HepG2 (cell line): ENCODE results near the gene TRMT112. TPM values are rescaled to one million over a fixed set of nuclear protein-coding genes. Genes with fewer than 3 reads are reported as not detected.

ENCODE experiments used
- ATAC-seq: fragments of 200-7000 bp; cut with Tn5 transposase; 3 replicates; pipeline ENCODE4 v1.9.1; 2020; ENCODE audit warnings: mild to moderate bottlenecking, moderate library complexity
- BruUV-seq: library from RNA; stranded (reverse); fragments of 400-500 nt; replicated peaks from 2 replicates; lab custom pipeline; 2021; lab: Mats Ljungman, UMichigan
- CTCF ChIA-PET: fragments of 300-600 bp; formaldehyde crosslinking; extraction: SDS; loops from one replicate; lab custom pipeline; 2021; ENCODE audit warnings: low total read pairs, inconsistent platforms, low intra/inter-chr PET ratio; lab: Yijun Ruan, JAX
- POLR2A ChIA-PET: fragments of 350-600 bp; sonication (Branson Sonifier 250); formaldehyde crosslinking; loops from one replicate; lab custom pipeline; 2020; ENCODE audit warnings: antibody characterized with exemption, inconsistent platforms; lab: Yijun Ruan, JAX
- DNase-seq: peaks from one replicate; pipeline ENCODE4 v3.0.0-alpha.2; 2015; ENCODE audit warnings: low spot score
- FAIRE-seq: peaks from 3 replicates; lab custom pipeline; 2011; peaks lifted over from hg19 to GRCh38; lab: Jason Lieb, UNC
- H2AFZ ChIP-seq: one replicate; pipeline ENCODE4 v1.6.1; 2011; ENCODE audit warnings: low read length, inconsistent platforms
- H3K27ac ChIP-seq: fragments of 300-600 bp; 3 replicates; pipeline ENCODE4 v1.8.0; 2011; ENCODE audit warnings: mixed run types, mild to moderate bottlenecking, mixed read lengths, low read length, inconsistent platforms; ENCODE audit not compliant: insufficient read depth; ENCODE audit errors: extremely low read length
- H3K27me3 ChIP-seq, 2 experiments: fragments of 200-600 bp in 1 of 2; 2 replicates in 1 of 2; 3 replicates in 1 of 2; pipeline versions ENCODE4 v1.6.0 to v1.8.0; 2011; ENCODE audit warnings: low read length in 2 of 2, mild to moderate bottlenecking in 2 of 2, moderate library complexity in 2 of 2, inconsistent platforms in 1 of 2; ENCODE audit not compliant: insufficient read depth in 2 of 2, control insufficient read depth in 1 of 2
- H3K36me3 ChIP-seq, 2 experiments: fragments of 200-600 bp in 1 of 2; replicated peaks in 1 of 2; 2 replicates in 1 of 2; 3 replicates in 1 of 2; pipeline versions ENCODE4 v1.5.1 to v1.8.0; 2011; ENCODE audit warnings: low read length in 2 of 2, inconsistent platforms in 1 of 2; ENCODE audit not compliant: insufficient read depth in 2 of 2, control insufficient read depth in 1 of 2
- H3K4me1 ChIP-seq: 2 replicates; pipeline ENCODE4 v1.5.1; 2012; ENCODE audit warnings: low read length, inconsistent platforms; ENCODE audit not compliant: insufficient read depth
- H3K4me2 ChIP-seq: 2 replicates; pipeline ENCODE4 v1.6.0; 2011; ENCODE audit warnings: low read depth, low read length, inconsistent platforms
- H3K4me3 ChIP-seq, 3 experiments: fragments of 200-600 bp in 1 of 3; sonication (generic), shearing (Covaris generic) in 1 of 3; replicated peaks in 1 of 3; 2 replicates each; pipeline ENCODE4 v1.5.1; 2011 to 2016; ENCODE audit warnings: low read length in 3 of 3, inconsistent platforms in 2 of 3, low read depth in 2 of 3, mild to moderate bottlenecking in 2 of 3, control low read depth in 1 of 3, mixed read lengths in 1 of 3; ENCODE audit not compliant: insufficient read depth in 1 of 3
- H3K79me2 ChIP-seq: one replicate; pipeline ENCODE4 v1.6.1; 2011; ENCODE audit warnings: low read length, inconsistent platforms; ENCODE audit not compliant: insufficient read depth
- H3K9ac ChIP-seq: 2 replicates; pipeline ENCODE4 v1.6.0; 2011; ENCODE audit warnings: mild to moderate bottlenecking, low read depth, low read length, inconsistent platforms; ENCODE audit not compliant: insufficient read depth
- H3K9me3 ChIP-seq: 2 replicates; pipeline ENCODE4 v1.5.1; 2012; ENCODE audit warnings: mild to moderate bottlenecking, low read length
- H4K20me1 ChIP-seq: 2 replicates; pipeline ENCODE4 v1.6.0; 2011; ENCODE audit warnings: inconsistent platforms, mild to moderate bottlenecking, low read length, moderate library complexity; ENCODE audit not compliant: insufficient read depth
- FLYWCH1 ChIP-seq: sonication (generic); formaldehyde crosslinking; IDR thresholded peaks from 2 replicates; pipeline ENCODE4 v1.8.1; 2023; ENCODE audit warnings: mild to moderate bottlenecking, missing genetic modification reagents
- HDAC6 ChIP-seq: fragments of 200-600 bp; sonication (generic); IDR thresholded peaks from 2 replicates; pipeline ENCODE4 v1.7.0; 2017; ENCODE audit warnings: mild to moderate bottlenecking, antibody characterized with exemption, low read length, low read depth
- HNRNPL ChIP-seq: fragments of 200-400 bp; formaldehyde crosslinking; IDR thresholded peaks from 2 replicates; pipeline ENCODE4 v1.6.1; 2017; ENCODE audit warnings: mild to moderate bottlenecking, low read depth, low read length
- HNRNPLL ChIP-seq: fragments of 200-400 bp; formaldehyde crosslinking; IDR thresholded peaks from 2 replicates; pipeline ENCODE4 v1.6.1; 2017; ENCODE audit warnings: mild to moderate bottlenecking, low read depth, low read length; ENCODE audit not compliant: poor library complexity, severe bottlenecking
- HOMEZ ChIP-seq: IDR thresholded peaks from 2 replicates; pipeline ENCODE4 v1.6.1; 2016; ENCODE audit warnings: low read depth
- ISX ChIP-seq: sonication (generic); formaldehyde crosslinking; conservative IDR thresholded peaks from 2 replicates; pipeline ENCODE4 v1.5.0; 2020; ENCODE audit warnings: missing genetic modification reagents
- PRDM4 ChIP-seq: sonication (generic); formaldehyde crosslinking; IDR thresholded peaks from 2 replicates; pipeline ENCODE4 v1.9.0; 2021; ENCODE audit warnings: missing genetic modification reagents, borderline replicate concordance
- SALL1 ChIP-seq: sonication (generic); formaldehyde crosslinking; IDR thresholded peaks from 2 replicates; pipeline ENCODE4 v1.8.0; 2022; ENCODE audit warnings: mild to moderate bottlenecking, missing genetic modification reagents
- SATB2 ChIP-seq: sonication (generic); formaldehyde crosslinking; IDR thresholded peaks from 2 replicates; pipeline ENCODE4 v1.5.0; 2020; ENCODE audit warnings: missing genetic modification reagents
- TOE1 ChIP-seq: sonication (generic); formaldehyde crosslinking; IDR thresholded peaks from 2 replicates; pipeline ENCODE4 v1.4.0; 2020; ENCODE audit warnings: mild to moderate bottlenecking, missing genetic modification reagents
- WIZ ChIP-seq: sonication (generic); formaldehyde crosslinking; IDR thresholded peaks from 2 replicates; pipeline ENCODE4 v1.5.1; 2020; ENCODE audit warnings: mild to moderate bottlenecking, missing genetic modification reagents
- ZKSCAN1 ChIP-seq: fragments of 150-350 bp; IDR thresholded peaks from 2 replicates; pipeline ENCODE4 v1.6.1; 2014; ENCODE audit warnings: low read length
- ZNF431 ChIP-seq: sonication (generic); formaldehyde crosslinking; IDR thresholded peaks from 2 replicates; pipeline ENCODE4 v1.9.0; 2022; ENCODE audit warnings: missing genetic modification reagents, low read depth, mild to moderate bottlenecking, borderline replicate concordance
- WGBS: methylation state at CpG from one replicate; pipeline ENCODE4 v1.1.6; 2017; ENCODE audit warnings: low lambda C conversion rate; 5-methylcytosine and 5-hydroxymethylcytosine counted together
- in situ Hi-C: cut with HindIII; loops from 2 replicates; pipeline ENCODE4 v1.10.0; 2017; ENCODE audit warnings: low pct_unique_long_range_greater_than_20kb; ENCODE audit not compliant: extremely low pct_ligation_motif_present
- intact Hi-C: fragments of 100-400 bp; cut with micrococcal nuclease; formaldehyde crosslinking; loops from one replicate; pipeline ENCODE4 v1.10.0; 2022; ENCODE audit not compliant: unreplicated experiment
- polyA plus RNA-seq, 8 experiments: library from polyadenylated mRNA; depleted of rRNA in 3 of 8; stranded (reverse) in 7 of 8; unstranded in 1 of 8; fragments of >200 nt; fragmentation: Illumina TruSeq in 4 of 8; extraction: Trizol in 4 of 8; gene quantifications; 2 replicates each; pipeline versions ENCODE4 v1.2.1 to v1.2.3, GENCODE V29; 2011 to 2016; ENCODE audit warnings: low read depth in 4 of 8, missing spikeins in 1 of 8, mixed read lengths in 1 of 8; ENCODE audit not compliant: insufficient read depth in 1 of 8
- total RNA-seq, 5 experiments: library from RNA; depleted of rRNA; stranded (reverse); fragments of >200 nt; fragmentation: Illumina TruSeq; extraction: Trizol; gene quantifications; 2 replicates each; pipeline ENCODE4 v1.2.3, GENCODE V29; 2016; ENCODE audit warnings: low read depth in 1 of 5

TRMT112 gene
- total and polyA plus RNA-seq, 2 of the 13 experiments (the other 11 are each of a cell fraction or from before 2014, with no cell fraction given): 186 to 409 TPM

- no peaks in the 10 kb centered on the region for H3K79me2 ChIP-seq
- BruUV-seq: no TSS peak
- H3K4me3 ChIP-seq: no peak overlapping the region; a peak in 1 of 6 replicates
- intact Hi-C loops (no loop called here), in situ Hi-C loops (no loop called here)
- TF ChIP-seq HNRNPL (0 out of 2 replicates have a peak, but pooled peaks have one; percentile 3), ZKSCAN1 (no peak)
- no peaks in the 10 kb centered on the region for H3K9me3 ChIP-seq
- WGBS: 70% methylated on average over 9 of the region's 9 CpGs
- H3K27ac ChIP-seq: no peak overlapping the region
- H3K4me2 ChIP-seq: peak overlapping the region; percentile 97; the same call in 1 of the 2 replicates
- no peak overlapping the region; the same call in 1 of the 2 replicates for H3K9ac ChIP-seq
- ATAC-seq: no peak
- no peaks in the 10 kb centered on the region for H4K20me1 ChIP-seq
- H2AFZ ChIP-seq: no peak overlapping the region
- POLR2A ChIA-PET: interaction anchor here (2.4 kb wide), 1 partner anchor 31 kb away, joined by 14 read pairs; the partner anchor contains the start of genes PRDX5 and TRMT112
- CTCF ChIA-PET: no interaction called here
- H3K27me3 ChIP-seq: peaks cover 4 to 16% of the 10 kb centered on the region in 2 experiments; a peak in 4 of 5 replicates
- no peak for FAIRE-seq
- no peak for DNase-seq
- H3K4me1 ChIP-seq: peaks cover 28% of the 10 kb centered on the region; the same call in 1 of the 2 replicates
- H3K36me3 ChIP-seq: no peaks in the 10 kb centered on the region
These were observed 30.6 kb downstream of the TRMT112 start for GRCh38 chr11:64286801-64287159.

GRCh38 chr11:64285885-64286800 is 31.2 kb downstream of the TRMT112 start:
- H3K79me2 ChIP-seq: no peaks in the 10 kb centered on the region
- H3K9ac ChIP-seq: peak overlapping the region; percentile 79
- ChIA-PET POLR2A (interaction anchor here (2.4 to 4.6 kb wide), 3 partner anchors 15 to 31 kb away, joined by 10 to 48 read pairs (median 14); partner anchors contain the start of genes ESRRA, PRDX5 and TRMT112), CTCF (no interaction called here)
- H3K27ac ChIP-seq: peak overlapping the region; percentile 79
- H3K4me1 ChIP-seq: peaks cover 28% of the 10 kb centered on the region; the same call in 1 of the 2 replicates
- no peaks in the 10 kb centered on the region for H3K36me3 ChIP-seq
- H4K20me1 ChIP-seq: no peaks in the 10 kb centered on the region
- in situ Hi-C loops (no loop called here), intact Hi-C loops (loop anchor here (2.0 kb wide), 1 partner anchor 15 kb away; no protein-coding TSS in a partner anchor)
- ATAC-seq: peak; percentile 40
- no peak for FAIRE-seq
- peaks cover 4 to 12% of the 10 kb centered on the region in 2 experiments; a peak in 3 of 5 replicates for H3K27me3 ChIP-seq
- WGBS: 41% methylated on average over 19 of the region's 40 CpGs
- peak overlapping the region; percentile 69 to 97 (median 83) for H3K4me3 ChIP-seq
- no peak overlapping the region for H2AFZ ChIP-seq
- no peak for DNase-seq
- no peaks in the 10 kb centered on the region for H3K9me3 ChIP-seq
- no TSS peak for BruUV-seq
- peak overlapping the region; percentile 97 for H3K4me2 ChIP-seq
- TF ChIP-seq TOE1 (no peak), PRDM4 (CRISPR knock-in tag) (no peak), ISX (CRISPR knock-in tag) (no peak), WIZ (CRISPR knock-in tag) (no peak), HDAC6 (no peak), FLYWCH1 (CRISPR knock-in tag) (no peak), HNRNPLL (peak; percentile 98), SALL1 (CRISPR knock-in tag) (no peak), SATB2 (CRISPR knock-in tag) (no peak), HNRNPL (peak; percentile 85), ZNF431 (no peak), HOMEZ (CRISPR knock-in tag) (no peak)
